Ishikawa (cell line): Measurements from ENCODE around the gene ING3.

Source experiments
- EP300 ChIP-seq: IDR thresholded peaks from 2 replicates; pipeline ENCODE4 v1.6.1; 2012; ENCODE audit warnings: borderline replicate concordance
- FOXM1 ChIP-seq: IDR thresholded peaks from 2 replicates; pipeline ENCODE4 v1.6.1; 2012; ENCODE audit warnings: low read depth, borderline replicate concordance
- NFIC ChIP-seq: IDR thresholded peaks from 2 replicates; pipeline ENCODE4 v1.6.1; 2012
- TAF1 ChIP-seq: IDR thresholded peaks from 2 replicates; pipeline ENCODE4 v1.6.1; 2012; ENCODE audit warnings: low read depth, mild to moderate bottlenecking
- TCF12 ChIP-seq: IDR thresholded peaks from 2 replicates; pipeline ENCODE4 v1.6.1; 2012; ENCODE audit warnings: low read depth
- TEAD4 ChIP-seq: IDR thresholded peaks from 2 replicates; pipeline ENCODE4 v1.6.1; 2012
- YY1 ChIP-seq: IDR thresholded peaks from 2 replicates; pipeline ENCODE4 v1.6.1; 2012; ENCODE audit warnings: low read depth
- TF ChIP-seq, protein P1 (sequence below): IDR thresholded peaks from 2 replicates; pipeline ENCODE4 v1.6.1; 2012; ENCODE audit warnings: low read depth, mild to moderate bottlenecking
- TF ChIP-seq, protein P2 (sequence below): IDR thresholded peaks from 2 replicates; pipeline ENCODE4 v1.6.1; 2012

DNA sequence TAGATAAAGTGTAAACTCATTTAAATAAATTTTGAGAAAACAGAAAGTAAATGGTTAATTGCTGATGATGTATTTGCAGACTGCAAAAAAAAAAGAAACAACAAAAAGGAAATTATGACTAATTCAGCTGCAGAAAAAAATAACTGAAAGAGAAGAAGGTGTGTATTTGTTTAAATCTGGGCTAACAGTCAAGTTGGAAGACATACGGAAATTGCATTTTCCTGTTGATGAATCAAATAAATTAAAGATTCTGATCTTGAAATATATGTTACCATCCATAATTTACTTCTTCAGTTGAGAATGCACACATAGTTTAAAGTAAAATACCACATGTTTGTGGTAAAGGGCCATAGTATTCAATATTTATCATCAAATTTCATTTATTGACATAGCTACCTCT, 19.3 kb upstream of the ING3 start:
- TF ChIP-seq EP300 = no peak
- TF ChIP-seq YY1 = no peak
- no peak for TF ChIP-seq NFIC
- TF ChIP-seq, protein P1, sequence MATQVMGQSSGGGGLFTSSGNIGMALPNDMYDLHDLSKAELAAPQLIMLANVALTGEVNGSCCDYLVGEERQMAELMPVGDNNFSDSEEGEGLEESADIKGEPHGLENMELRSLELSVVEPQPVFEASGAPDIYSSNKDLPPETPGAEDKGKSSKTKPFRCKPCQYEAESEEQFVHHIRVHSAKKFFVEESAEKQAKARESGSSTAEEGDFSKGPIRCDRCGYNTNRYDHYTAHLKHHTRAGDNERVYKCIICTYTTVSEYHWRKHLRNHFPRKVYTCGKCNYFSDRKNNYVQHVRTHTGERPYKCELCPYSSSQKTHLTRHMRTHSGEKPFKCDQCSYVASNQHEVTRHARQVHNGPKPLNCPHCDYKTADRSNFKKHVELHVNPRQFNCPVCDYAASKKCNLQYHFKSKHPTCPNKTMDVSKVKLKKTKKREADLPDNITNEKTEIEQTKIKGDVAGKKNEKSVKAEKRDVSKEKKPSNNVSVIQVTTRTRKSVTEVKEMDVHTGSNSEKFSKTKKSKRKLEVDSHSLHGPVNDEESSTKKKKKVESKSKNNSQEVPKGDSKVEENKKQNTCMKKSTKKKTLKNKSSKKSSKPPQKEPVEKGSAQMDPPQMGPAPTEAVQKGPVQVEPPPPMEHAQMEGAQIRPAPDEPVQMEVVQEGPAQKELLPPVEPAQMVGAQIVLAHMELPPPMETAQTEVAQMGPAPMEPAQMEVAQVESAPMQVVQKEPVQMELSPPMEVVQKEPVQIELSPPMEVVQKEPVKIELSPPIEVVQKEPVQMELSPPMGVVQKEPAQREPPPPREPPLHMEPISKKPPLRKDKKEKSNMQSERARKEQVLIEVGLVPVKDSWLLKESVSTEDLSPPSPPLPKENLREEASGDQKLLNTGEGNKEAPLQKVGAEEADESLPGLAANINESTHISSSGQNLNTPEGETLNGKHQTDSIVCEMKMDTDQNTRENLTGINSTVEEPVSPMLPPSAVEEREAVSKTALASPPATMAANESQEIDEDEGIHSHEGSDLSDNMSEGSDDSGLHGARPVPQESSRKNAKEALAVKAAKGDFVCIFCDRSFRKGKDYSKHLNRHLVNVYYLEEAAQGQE = no peak
- TF ChIP-seq, protein P2, sequence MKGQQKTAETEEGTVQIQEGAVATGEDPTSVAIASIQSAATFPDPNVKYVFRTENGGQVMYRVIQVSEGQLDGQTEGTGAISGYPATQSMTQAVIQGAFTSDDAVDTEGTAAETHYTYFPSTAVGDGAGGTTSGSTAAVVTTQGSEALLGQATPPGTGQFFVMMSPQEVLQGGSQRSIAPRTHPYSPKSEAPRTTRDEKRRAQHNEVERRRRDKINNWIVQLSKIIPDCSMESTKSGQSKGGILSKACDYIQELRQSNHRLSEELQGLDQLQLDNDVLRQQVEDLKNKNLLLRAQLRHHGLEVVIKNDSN = no peak
- no peak for TF ChIP-seq FOXM1
- TF ChIP-seq TAF1 = no peak
- no peak for TF ChIP-seq TEAD4
- TF ChIP-seq TCF12 = no peak
